IMR-90 (cell line): Measurements from ENCODE around the gene KATNB1. TPM values are rescaled to one million over a fixed set of nuclear protein-coding genes. Genes with fewer than 3 reads are reported as not detected.

ENCODE experiments used
- ATAC-seq: fragments of 200-7000 bp; cut with Tn5 transposase; 2 replicates; pipeline ENCODE4 v1.9.1; 2020; ENCODE audit warnings: low read depth, mild to moderate bottlenecking, moderate library complexity
- BruUV-seq: library from RNA; stranded (reverse); fragments of 400-500 nt; replicated peaks from 2 replicates; lab custom pipeline; 2021; lab: Mats Ljungman, UMichigan
- CTCF ChIA-PET: fragments of 300-600 bp; formaldehyde crosslinking; extraction: SDS; loops from one replicate; lab custom pipeline; 2021; ENCODE audit warnings: antibody characterized with exemption; lab: Yijun Ruan, JAX
- POLR2A ChIA-PET: fragments of 300-600 bp; sonication (Branson Sonifier 250); formaldehyde crosslinking; loops from one replicate; lab custom pipeline; 2022; ENCODE audit warnings: antibody characterized with exemption; ENCODE audit not compliant: unreplicated experiment; lab: Charles Lee
- DNase-seq: peaks from one replicate; pipeline ENCODE4 v3.0.0; 2013
- H2AFZ ChIP-seq: replicated peaks from 2 replicates; pipeline ENCODE3; 2013; ENCODE audit warnings: low read length, mild to moderate bottlenecking; ENCODE audit not compliant: poor library complexity
- H2AK5ac ChIP-seq: 2 replicates; pipeline ENCODE4 v1.6.1; 2013; ENCODE audit warnings: low read depth, low read length, inconsistent platforms
- H2AK9ac ChIP-seq: replicated peaks from 2 replicates; pipeline ENCODE3; 2013; ENCODE audit warnings: mild to moderate bottlenecking, low read depth, low read length, moderate library complexity; ENCODE audit not compliant: poor library complexity
- H2BK120ac ChIP-seq: 2 replicates; pipeline ENCODE4 v1.6.1; 2013; ENCODE audit warnings: low read depth, low read length, inconsistent platforms
- H2BK15ac ChIP-seq: 3 replicates; pipeline ENCODE4 v1.6.1; 2013; ENCODE audit warnings: low read depth, low read length, inconsistent platforms
- H2BK20ac ChIP-seq: 2 replicates; pipeline ENCODE4 v1.6.1; 2013; ENCODE audit warnings: low read depth, mild to moderate bottlenecking, inconsistent platforms, low read length, moderate library complexity
- H2BK5ac ChIP-seq: 2 replicates; pipeline ENCODE4 v1.6.1; 2013; ENCODE audit warnings: mild to moderate bottlenecking, low read depth, low read length, inconsistent platforms; ENCODE audit not compliant: poor library complexity, severe bottlenecking
- H3K14ac ChIP-seq: replicated peaks from 2 replicates; pipeline ENCODE4 v1.6.1; 2013; ENCODE audit warnings: low read depth, low read length, inconsistent platforms
- H3K18ac ChIP-seq: 2 replicates; pipeline ENCODE4 v1.6.1; 2013; ENCODE audit warnings: low read depth, low read length, control low read depth
- H3K23ac ChIP-seq: 2 replicates; pipeline ENCODE4 v1.6.1; 2013; ENCODE audit warnings: low read depth, low read length, inconsistent platforms
- H3K27ac ChIP-seq: 2 replicates; pipeline ENCODE4 v1.5.1; 2013; ENCODE audit warnings: mild to moderate bottlenecking, control low read depth, low read length; ENCODE audit not compliant: insufficient read depth
- H3K27me3 ChIP-seq: 2 replicates; pipeline ENCODE4 v1.6.1; 2013; ENCODE audit warnings: low read length; ENCODE audit not compliant: control insufficient read depth, insufficient read depth
- H3K36me3 ChIP-seq: 2 replicates; pipeline ENCODE4 v1.6.1; 2013; ENCODE audit warnings: low read length, mixed read lengths; ENCODE audit not compliant: control insufficient read depth, insufficient read depth
- H3K4ac ChIP-seq: 2 replicates; pipeline ENCODE4 v1.6.1; 2013; ENCODE audit warnings: low read depth, low read length, inconsistent platforms
- H3K4me1 ChIP-seq: 2 replicates; pipeline ENCODE4 v1.6.1; 2013; ENCODE audit warnings: low read length, mixed read lengths; ENCODE audit not compliant: control insufficient read depth, insufficient read depth
- H3K4me2 ChIP-seq: 2 replicates; pipeline ENCODE4 v1.6.1; 2013; ENCODE audit warnings: low read depth, mild to moderate bottlenecking, control low read depth, low read length, moderate library complexity
- H3K4me3 ChIP-seq: 2 replicates; pipeline ENCODE4 v1.5.1; 2013; ENCODE audit warnings: low read depth, mild to moderate bottlenecking, control low read depth, low read length, moderate library complexity; ENCODE audit not compliant: insufficient read depth
- H3K56ac ChIP-seq: 2 replicates; pipeline ENCODE4 v1.6.1; 2013; ENCODE audit warnings: low read length, inconsistent platforms; ENCODE audit not compliant: insufficient read depth; ENCODE audit errors: extremely low read depth
- H3K79me1 ChIP-seq, 2 experiments: 2 replicates each; pipeline ENCODE4 v1.6.1; 2013; ENCODE audit warnings: low read length in 2 of 2, inconsistent platforms in 1 of 2, low read depth in 1 of 2
- H3K9ac ChIP-seq: 2 replicates; pipeline ENCODE4 v1.6.1; 2013; ENCODE audit warnings: low read depth, low read length, control low read depth
- H3K9me1 ChIP-seq: 2 replicates; pipeline ENCODE4 v1.6.1; 2013; ENCODE audit warnings: low read length, inconsistent platforms; ENCODE audit not compliant: insufficient read depth
- H3K9me3 ChIP-seq: 2 replicates; pipeline ENCODE4 v1.6.1; 2013; ENCODE audit warnings: low read length; ENCODE audit not compliant: control insufficient read depth, insufficient read depth
- H4K20me1 ChIP-seq: 2 replicates; pipeline ENCODE4 v1.6.1; 2013; ENCODE audit warnings: low read length, inconsistent platforms; ENCODE audit not compliant: insufficient read depth
- H4K5ac ChIP-seq: 2 replicates; pipeline ENCODE4 v1.6.1; 2013; ENCODE audit warnings: mild to moderate bottlenecking, low read depth, low read length, control low read depth
- H4K8ac ChIP-seq, 2 experiments: 2 replicates each; pipeline ENCODE4 v1.6.1; 2013; ENCODE audit warnings: low read depth in 2 of 2, low read length in 2 of 2, control low read depth in 1 of 2, inconsistent platforms in 1 of 2
- H4K91ac ChIP-seq: 2 replicates; pipeline ENCODE4 v1.6.1; 2013; ENCODE audit warnings: low read depth, low read length, inconsistent platforms; ENCODE audit not compliant: insufficient read depth
- BHLHE40 ChIP-seq: fragments of 150-350 bp; IDR thresholded peaks from 2 replicates; pipeline ENCODE4 v1.6.1; 2016; ENCODE audit warnings: mild to moderate bottlenecking, low read depth, low read length
- CEBPB ChIP-seq: IDR thresholded peaks from 2 replicates; pipeline ENCODE4 v1.6.1; 2012; ENCODE audit warnings: low read depth, low read length, improper control_type of control experiment
- CHD1 ChIP-seq: IDR thresholded peaks from 2 replicates; pipeline ENCODE4 v1.6.1; 2012; ENCODE audit warnings: low read depth, low read length, improper control_type of control experiment
- FOS ChIP-seq: fragments of 150-350 bp; IDR thresholded peaks from 2 replicates; pipeline ENCODE4 v1.6.1; 2016; ENCODE audit warnings: low read depth, low read length
- MAFK ChIP-seq: IDR thresholded peaks from 2 replicates; pipeline ENCODE4 v1.6.1; 2012; ENCODE audit warnings: low read depth, low read length, improper control_type of control experiment
- MAZ ChIP-seq: IDR thresholded peaks from 2 replicates; pipeline ENCODE4 v1.6.1; 2012; ENCODE audit warnings: low read depth, mild to moderate bottlenecking, low read length, improper control_type of control experiment, moderate library complexity, borderline replicate concordance
- MXI1 ChIP-seq: IDR thresholded peaks from 2 replicates; pipeline ENCODE4 v1.6.1; 2012; ENCODE audit warnings: low read depth, mild to moderate bottlenecking, low read length, moderate library complexity, borderline replicate concordance
- NFE2L2 ChIP-seq: fragments of 150-350 bp; IDR thresholded peaks from 2 replicates; pipeline ENCODE4 v1.6.1; 2016; ENCODE audit warnings: low read depth, mild to moderate bottlenecking, low read length
- POLR2A ChIP-seq: IDR thresholded peaks from 2 replicates; pipeline ENCODE4 v1.6.1; 2012; ENCODE audit warnings: mild to moderate bottlenecking, low read depth, low read length
- RAD21 ChIP-seq: IDR thresholded peaks from 2 replicates; pipeline ENCODE4 v1.6.1; 2012; ENCODE audit warnings: low read length, improper control_type of control experiment
- RCOR1 ChIP-seq: IDR thresholded peaks from 2 replicates; pipeline ENCODE4 v1.6.1; 2012; ENCODE audit warnings: mild to moderate bottlenecking, low read length, improper control_type of control experiment; ENCODE audit not compliant: insufficient replicate concordance
- RFX5 ChIP-seq: IDR thresholded peaks from 2 replicates; pipeline ENCODE4 v1.8.0; 2012; ENCODE audit warnings: low read depth, mild to moderate bottlenecking, low read length, moderate library complexity
- SMC3 ChIP-seq: fragments of 150-350 bp; IDR thresholded peaks from 2 replicates; pipeline ENCODE4 v1.6.1; 2016; ENCODE audit warnings: low read depth, mild to moderate bottlenecking, antibody characterized with exemption, low read length, moderate library complexity
- USF2 ChIP-seq: fragments of 150-350 bp; IDR thresholded peaks from 2 replicates; pipeline ENCODE4 v1.6.1; 2017; ENCODE audit warnings: mild to moderate bottlenecking, antibody characterized with exemption, low read length, low read depth
- WGBS, 2 experiments: methylation state at CpG; one replicate each; pipeline versions ENCODE4 v1.1.5 to v1.1.7; 2013; ENCODE audit warnings: missing lambda C conversion rate in 2 of 2; ENCODE audit not compliant: insufficient read length in 1 of 2; ENCODE audit errors: extremely low coverage in 2 of 2; 5-methylcytosine and 5-hydroxymethylcytosine counted together
- dilution Hi-C: fragments of 300-500 bp; cut with HindIII; formaldehyde crosslinking; loops from one replicate; pipeline ENCODE4 v1.14.3; 2018; ENCODE audit warnings: low sequenced_read_pairs; ENCODE audit not compliant: unreplicated experiment
- in situ Hi-C: fragments of 300-500 bp; cut with MboI; formaldehyde crosslinking; loops from 3 replicates; pipeline ENCODE4 v1.14.3; 2019; ENCODE audit warnings: low sequenced_read_pairs, inconsistent platforms, mixed read lengths
- intact Hi-C: fragments of 100-400 bp; cut with micrococcal nuclease; formaldehyde crosslinking; loops from 2 replicates; pipeline ENCODE4 v1.10.0; 2022
- polyA plus RNA-seq, 3 experiments: library from polyadenylated mRNA; depleted of rRNA; stranded (reverse); fragments of >200 nt; gene quantifications; 2 replicates each; pipeline ENCODE4 v1.2.3, GENCODE V29; 2012; ENCODE audit warnings: low replicate concordance in 1 of 3
- total RNA-seq: library from RNA; depleted of rRNA; stranded (reverse); fragments of >200 nt; gene quantifications from 2 replicates; pipeline ENCODE4 v1.2.3, GENCODE V29; 2012
- TF ChIP-seq, protein P1 (sequence below): conservative IDR thresholded peaks from 2 replicates; pipeline ENCODE4 v1.5.1; 2012; ENCODE audit warnings: mild to moderate bottlenecking, low read depth, low read length, improper control_type of control experiment
- TF ChIP-seq, protein P2 (sequence below): fragments of 150-350 bp; IDR thresholded peaks from 2 replicates; pipeline ENCODE4 v1.6.1; 2016; ENCODE audit warnings: low read depth, mild to moderate bottlenecking, low read length, moderate library complexity, borderline replicate concordance

The KATNB1 gene
- total and polyA plus RNA-seq, 2 of the 4 experiments (the other 2 are of a cell fraction), result 10.9 to 23.5 TPM

GRCh38 chr16:57773019-57773418, 37.4 kb downstream of the KATNB1 start:
- no peak overlapping the region for H2BK20ac ChIP-seq
- no peak overlapping the region for H3K4ac ChIP-seq
- no peak overlapping the region for H2BK120ac ChIP-seq
- no peak overlapping the region for H3K18ac ChIP-seq
- no peak overlapping the region for H2BK15ac ChIP-seq
- no peak overlapping the region for H3K56ac ChIP-seq
- intact Hi-C loops, result no loop called here
- H3K9me3 ChIP-seq, result no peaks in the 10 kb centered on the region
- in situ Hi-C loops, result no loop called here
- H2AK5ac ChIP-seq, result no peak overlapping the region
- H4K20me1 ChIP-seq, result peaks cover 17% of the 10 kb centered on the region
- no peak overlapping the region for H2AK9ac ChIP-seq
- no peak overlapping the region for H3K27ac ChIP-seq
- no peak overlapping the region for H3K4me2 ChIP-seq
- H3K4me3 ChIP-seq, result no peak overlapping the region
- H3K9me1 ChIP-seq, result no peaks in the 10 kb centered on the region; the same call in 1 of the 2 replicates
- H2BK5ac ChIP-seq, result no peak overlapping the region
- H3K4me1 ChIP-seq, result peaks cover 6% of the 10 kb centered on the region
- no peak for ATAC-seq
- no peak overlapping the region for H3K23ac ChIP-seq
- no peak overlapping the region for H3K14ac ChIP-seq
- no peak overlapping the region for H4K8ac ChIP-seq
- no peak overlapping the region for H4K91ac ChIP-seq
- no peaks in the 10 kb centered on the region for H3K27me3 ChIP-seq
- ChIA-PET POLR2A (no interaction called here), CTCF (no interaction called here)
- DNase-seq, result no peak
- peaks cover 45% of the 10 kb centered on the region for H3K36me3 ChIP-seq
- no CpG with 5 or more reads among the region's 11 CpGs for WGBS, 2 experiments
- no TSS peak for BruUV-seq
- H4K5ac ChIP-seq, result no peak overlapping the region
- peaks cover 19 to 57% of the 10 kb centered on the region in 2 experiments for H3K79me1 ChIP-seq
- H3K9ac ChIP-seq, result no peak overlapping the region
- H2AFZ ChIP-seq, result no peak overlapping the region
- dilution Hi-C loops, result no loop called here
- TF ChIP-seq MAZ (no peak), SMC3 (no peak), NFE2L2 (no peak), POLR2A (no peak), RFX5 (no peak), MAFK (no peak), RCOR1 (no peak), CHD1 (no peak), BHLHE40 (no peak), RAD21 (no peak), FOS (no peak), USF2 (no peak), MXI1 (no peak), CEBPB (no peak)
- TF ChIP-seq, protein P1, sequence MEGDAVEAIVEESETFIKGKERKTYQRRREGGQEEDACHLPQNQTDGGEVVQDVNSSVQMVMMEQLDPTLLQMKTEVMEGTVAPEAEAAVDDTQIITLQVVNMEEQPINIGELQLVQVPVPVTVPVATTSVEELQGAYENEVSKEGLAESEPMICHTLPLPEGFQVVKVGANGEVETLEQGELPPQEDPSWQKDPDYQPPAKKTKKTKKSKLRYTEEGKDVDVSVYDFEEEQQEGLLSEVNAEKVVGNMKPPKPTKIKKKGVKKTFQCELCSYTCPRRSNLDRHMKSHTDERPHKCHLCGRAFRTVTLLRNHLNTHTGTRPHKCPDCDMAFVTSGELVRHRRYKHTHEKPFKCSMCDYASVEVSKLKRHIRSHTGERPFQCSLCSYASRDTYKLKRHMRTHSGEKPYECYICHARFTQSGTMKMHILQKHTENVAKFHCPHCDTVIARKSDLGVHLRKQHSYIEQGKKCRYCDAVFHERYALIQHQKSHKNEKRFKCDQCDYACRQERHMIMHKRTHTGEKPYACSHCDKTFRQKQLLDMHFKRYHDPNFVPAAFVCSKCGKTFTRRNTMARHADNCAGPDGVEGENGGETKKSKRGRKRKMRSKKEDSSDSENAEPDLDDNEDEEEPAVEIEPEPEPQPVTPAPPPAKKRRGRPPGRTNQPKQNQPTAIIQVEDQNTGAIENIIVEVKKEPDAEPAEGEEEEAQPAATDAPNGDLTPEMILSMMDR, result no peak
- TF ChIP-seq, protein P2, sequence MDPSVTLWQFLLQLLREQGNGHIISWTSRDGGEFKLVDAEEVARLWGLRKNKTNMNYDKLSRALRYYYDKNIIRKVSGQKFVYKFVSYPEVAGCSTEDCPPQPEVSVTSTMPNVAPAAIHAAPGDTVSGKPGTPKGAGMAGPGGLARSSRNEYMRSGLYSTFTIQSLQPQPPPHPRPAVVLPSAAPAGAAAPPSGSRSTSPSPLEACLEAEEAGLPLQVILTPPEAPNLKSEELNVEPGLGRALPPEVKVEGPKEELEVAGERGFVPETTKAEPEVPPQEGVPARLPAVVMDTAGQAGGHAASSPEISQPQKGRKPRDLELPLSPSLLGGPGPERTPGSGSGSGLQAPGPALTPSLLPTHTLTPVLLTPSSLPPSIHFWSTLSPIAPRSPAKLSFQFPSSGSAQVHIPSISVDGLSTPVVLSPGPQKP, result no peak
